Mesothelial cell of epicardium (in vitro differentiated cells): Measurements from ENCODE around the gene GRPEL1. TPM values are rescaled to one million over a fixed set of nuclear protein-coding genes. Genes with fewer than 3 reads are reported as not detected.
A peak's percentile ranks its signal among the peaks of the same experiment; 100 is the strongest.

Source experiments
- DNase-seq, 2 experiments: peaks; one replicate each; pipeline ENCODE4 v3.0.0; 2021; ENCODE audit warnings: low spot score in 2 of 2; ENCODE audit not compliant: unreplicated experiment in 2 of 2
- H3K27ac Mint-ChIP-seq: 2 replicates; pipeline ENCODE4 v1.8.0; 2021; ENCODE audit warnings: mixed read lengths
- H3K27me3 Mint-ChIP-seq: 2 replicates; pipeline ENCODE4 v1.8.0; 2021; ENCODE audit warnings: low read depth, mixed read lengths
- H3K36me3 Mint-ChIP-seq: 2 replicates; pipeline ENCODE4 v1.8.0; 2021; ENCODE audit warnings: mixed read lengths
- H3K4me1 Mint-ChIP-seq: 2 replicates; pipeline ENCODE4 v1.8.0; 2021; ENCODE audit warnings: mixed read lengths
- H3K4me3 Mint-ChIP-seq: 2 replicates; pipeline ENCODE4 v1.8.0; 2021; ENCODE audit warnings: mild to moderate bottlenecking, moderate library complexity, mixed read lengths
- H3K9me3 Mint-ChIP-seq: 2 replicates; pipeline ENCODE4 v1.8.0; 2021; ENCODE audit warnings: mixed read lengths
- CTCF ChIP-seq: fragments of 200-600 bp; sonication (generic); IDR thresholded peaks from one replicate; pipeline ENCODE4 v1.5.0; 2021; ENCODE audit warnings: antibody characterized with exemption; ENCODE audit not compliant: unreplicated experiment
- total RNA-seq: library from RNA; stranded (reverse); gene quantifications from 3 replicates; pipeline ENCODE4 v1.2.1, GENCODE V29; 2021

The GRPEL1 gene
- total RNA-seq, 1 donor from 2014 or later = 17.3 TPM

GRCh38 chr4:7020856-7021255 is 47.0 kb downstream of the GRPEL1 start:
- H3K4me3 Mint-ChIP-seq = no peak overlapping the region
- H3K27ac Mint-ChIP-seq = peak overlapping the region; percentile 40
- no peak for DNase-seq
- peaks cover 16% of the 10 kb centered on the region for H3K36me3 Mint-ChIP-seq
- H3K27me3 Mint-ChIP-seq = no peaks in the 10 kb centered on the region
- H3K9me3 Mint-ChIP-seq = no peaks in the 10 kb centered on the region
- TF ChIP-seq CTCF = no peak
- H3K4me1 Mint-ChIP-seq = no peaks in the 10 kb centered on the region

GRCh38 chr4:7020290-7020689 is 47.6 kb downstream of the GRPEL1 start:
- H3K9me3 Mint-ChIP-seq = no peaks in the 10 kb centered on the region
- peak overlapping the region; percentile 60 for H3K27ac Mint-ChIP-seq
- DNase-seq = no peak
- H3K27me3 Mint-ChIP-seq = no peaks in the 10 kb centered on the region
- no peak overlapping the region for H3K4me3 Mint-ChIP-seq
- no peak for TF ChIP-seq CTCF
- peaks cover 18% of the 10 kb centered on the region for H3K36me3 Mint-ChIP-seq
- no peaks in the 10 kb centered on the region for H3K4me1 Mint-ChIP-seq

- no peaks in the 10 kb centered on the region for H3K9me3 Mint-ChIP-seq
- peaks cover 25% of the 10 kb centered on the region for H3K36me3 Mint-ChIP-seq
- no peak for TF ChIP-seq CTCF
- H3K27ac Mint-ChIP-seq = no peak overlapping the region
- H3K27me3 Mint-ChIP-seq = no peaks in the 10 kb centered on the region
- DNase-seq = no peak
- no peak overlapping the region for H3K4me3 Mint-ChIP-seq
- no peaks in the 10 kb centered on the region for H3K4me1 Mint-ChIP-seq
Measured at GRCh38 chr4:7019367-7019766, 48.5 kb downstream of the GRPEL1 start.

- no peaks in the 10 kb centered on the region for H3K27me3 Mint-ChIP-seq
- no peaks in the 10 kb centered on the region for H3K4me1 Mint-ChIP-seq
- DNase-seq = no peak
- no peak overlapping the region for H3K27ac Mint-ChIP-seq
- H3K36me3 Mint-ChIP-seq = peaks cover 29% of the 10 kb centered on the region
- H3K9me3 Mint-ChIP-seq = no peaks in the 10 kb centered on the region
- no peak for TF ChIP-seq CTCF
- no peak overlapping the region for H3K4me3 Mint-ChIP-seq
Measured at GRCh38 chr4:7018281-7018680, 49.6 kb downstream of the GRPEL1 start.

- TF ChIP-seq CTCF = no peak
- no peaks in the 10 kb centered on the region for H3K4me1 Mint-ChIP-seq
- H3K9me3 Mint-ChIP-seq = no peaks in the 10 kb centered on the region
- peaks cover 30% of the 10 kb centered on the region for H3K36me3 Mint-ChIP-seq
- H3K4me3 Mint-ChIP-seq = no peak overlapping the region
- H3K27ac Mint-ChIP-seq = no peak overlapping the region
- DNase-seq = no peak
- H3K27me3 Mint-ChIP-seq = no peaks in the 10 kb centered on the region
Measured at GRCh38 chr4:7017446-7018048, 50.3 kb downstream of the GRPEL1 start.

GRCh38 chr4:7016512-7016911 is 51.4 kb downstream of the GRPEL1 start:
- Mint-ChIP-seq H3K4me1 (no peaks in the 10 kb centered on the region), H3K36me3 (peaks cover 27% of the 10 kb centered on the region), H3K27ac (no peak overlapping the region), H3K4me3 (no peak overlapping the region), H3K27me3 (no peaks in the 10 kb centered on the region), H3K9me3 (no peaks in the 10 kb centered on the region)
- no peak for DNase-seq
- no peak for TF ChIP-seq CTCF
